GM12801 (cell line): ENCODE data around the gene SRSF8.

Experiments used
- CTCF ChIP-seq: IDR thresholded peaks from one replicate; pipeline ENCODE4 v1.5.1; 2011; ENCODE audit warnings: control low read depth; ENCODE audit not compliant: insufficient read length; ENCODE audit errors: extremely low read depth

The SRSF8 gene

GRCh38 chr11:95082576-95083001 lies 15.9 kb downstream of the SRSF8 start:
- TF ChIP-seq CTCF = no peak

- TF ChIP-seq CTCF = no peak
Observed at GRCh38 chr11:95084509-95084908, 17.8 kb downstream of the SRSF8 start.

- TF ChIP-seq CTCF = no peak
Observed at GRCh38 chr11:95085117-95085816, 18.5 kb downstream of the SRSF8 start.

GRCh38 chr11:95086151-95086550 lies 19.4 kb downstream of the SRSF8 start:
- no peak for TF ChIP-seq CTCF

- no peak for TF ChIP-seq CTCF
Observed at GRCh38 chr11:95086836-95087570, 20.3 kb downstream of the SRSF8 start.

GRCh38 chr11:95088946-95089619 lies 22.4 kb downstream of the SRSF8 start:
- TF ChIP-seq CTCF = no peak
